DOHH2 (cell line): Measurements from ENCODE around the gene SEMA4D.

Source experiments
- CTCF ChIP-seq: fragments of 200-600 bp; sonication (generic); IDR thresholded peaks from one replicate; pipeline ENCODE4 v1.5.1; 2014; ENCODE audit warnings: antibody characterized with exemption, mild to moderate bottlenecking, low read depth, low read length; ENCODE audit not compliant: poor library complexity, severe bottlenecking
- EZH2phosphoT487 ChIP-seq: fragments of 200-600 bp; sonication (generic); IDR thresholded peaks from 2 replicates; pipeline ENCODE4 v1.6.1; 2017; ENCODE audit warnings: borderline replicate concordance, mild to moderate bottlenecking, antibody characterized with exemption, low read length, moderate library complexity, mixed read lengths

GRCh38 chr9:89477384-89477783 is 20.5 kb downstream of the SEMA4D start:
- no peak for TF ChIP-seq CTCF
- TF ChIP-seq EZH2phosphoT487 = no peak
